ENCODE measurements around the gene RIMOC1.
A peak's percentile ranks its signal among the peaks of the same experiment; 100 is the strongest.

Gene RIMOC1

DNA sequence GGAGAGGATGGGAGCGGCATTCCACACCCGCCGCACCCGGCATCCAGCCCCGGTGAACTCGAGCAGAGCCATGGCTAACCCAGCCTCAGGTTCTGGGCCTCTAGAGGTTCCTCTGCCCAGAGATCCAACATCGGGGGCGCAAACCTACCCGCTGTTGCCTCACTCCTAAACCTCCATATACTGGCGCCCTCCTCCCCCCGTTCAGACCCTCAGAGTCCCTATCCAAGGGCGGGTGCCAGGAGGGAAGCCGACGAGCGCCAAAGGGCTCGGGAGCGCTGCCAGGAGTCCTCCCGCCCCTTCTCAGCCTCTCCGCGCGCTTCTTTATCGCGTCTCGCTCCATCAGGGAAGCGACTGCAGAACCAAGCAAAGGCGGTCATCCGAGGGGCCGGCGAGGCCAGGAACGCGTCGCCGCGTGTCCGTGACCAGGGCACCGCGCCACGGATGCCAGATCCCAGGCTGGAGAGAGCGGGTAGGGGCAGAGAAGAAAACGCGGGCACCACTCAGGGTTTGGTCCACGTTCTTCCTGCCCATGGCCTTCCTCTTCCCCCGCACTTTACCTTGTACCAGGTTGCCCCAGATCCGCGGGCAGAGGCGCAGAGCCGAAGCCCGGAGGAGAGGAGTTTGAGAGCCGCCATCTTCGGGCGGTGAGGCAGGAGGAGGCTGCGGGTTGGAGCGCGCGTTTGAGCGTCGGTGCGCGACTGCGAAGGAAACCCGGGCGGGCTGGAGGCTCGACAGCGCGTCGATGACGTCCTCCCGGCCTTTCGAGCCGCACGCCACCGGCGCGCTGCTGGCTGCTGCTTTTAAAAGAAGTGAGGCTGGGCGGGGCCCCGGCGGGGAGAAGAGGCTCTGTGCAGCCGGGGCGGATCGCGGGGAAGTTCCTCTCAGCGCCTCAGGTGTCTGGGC lies 34.2 kb upstream of the RIMOC1 start, which contains the start of gene OXCT1:
Gene OXCT1, minus strand, starts transcription at position 702 of the 903 bp plus-strand sequence. Its CDS starts 67 bp downstream, at position 635.
- TF ChIP-seq, protein P1, sequence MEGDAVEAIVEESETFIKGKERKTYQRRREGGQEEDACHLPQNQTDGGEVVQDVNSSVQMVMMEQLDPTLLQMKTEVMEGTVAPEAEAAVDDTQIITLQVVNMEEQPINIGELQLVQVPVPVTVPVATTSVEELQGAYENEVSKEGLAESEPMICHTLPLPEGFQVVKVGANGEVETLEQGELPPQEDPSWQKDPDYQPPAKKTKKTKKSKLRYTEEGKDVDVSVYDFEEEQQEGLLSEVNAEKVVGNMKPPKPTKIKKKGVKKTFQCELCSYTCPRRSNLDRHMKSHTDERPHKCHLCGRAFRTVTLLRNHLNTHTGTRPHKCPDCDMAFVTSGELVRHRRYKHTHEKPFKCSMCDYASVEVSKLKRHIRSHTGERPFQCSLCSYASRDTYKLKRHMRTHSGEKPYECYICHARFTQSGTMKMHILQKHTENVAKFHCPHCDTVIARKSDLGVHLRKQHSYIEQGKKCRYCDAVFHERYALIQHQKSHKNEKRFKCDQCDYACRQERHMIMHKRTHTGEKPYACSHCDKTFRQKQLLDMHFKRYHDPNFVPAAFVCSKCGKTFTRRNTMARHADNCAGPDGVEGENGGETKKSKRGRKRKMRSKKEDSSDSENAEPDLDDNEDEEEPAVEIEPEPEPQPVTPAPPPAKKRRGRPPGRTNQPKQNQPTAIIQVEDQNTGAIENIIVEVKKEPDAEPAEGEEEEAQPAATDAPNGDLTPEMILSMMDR (IDR thresholded peaks at IDR 0.05; ENCODE audit: low read depth, low read length) = no peak
- H3K4me3 ChIP-seq (ENCODE audit: low read depth, low read length) = peak within 1 kb of the TSS; percentile 70

DNA sequence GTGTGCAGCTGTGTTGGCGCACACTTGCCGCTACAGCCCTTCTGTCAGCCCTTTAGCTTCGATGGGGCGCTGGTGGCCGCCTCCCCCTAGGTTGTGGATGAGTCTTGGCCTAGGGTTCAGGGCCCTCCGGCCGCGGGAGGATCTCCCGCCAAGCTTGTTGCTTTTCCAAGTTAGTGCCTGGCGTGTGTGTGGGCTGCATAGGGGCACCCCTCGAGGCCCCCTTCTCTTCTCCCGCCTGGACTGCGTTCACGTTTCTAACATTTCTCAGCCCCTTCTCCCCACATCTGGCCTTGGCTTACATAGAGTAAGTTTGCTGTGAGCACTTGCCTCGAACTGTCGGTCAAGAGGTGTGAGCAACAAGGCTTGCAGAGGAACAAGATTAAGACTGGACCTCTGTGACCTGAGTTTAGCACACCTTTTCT lies 33.5 kb upstream of the RIMOC1 start:
- TF ChIP-seq, protein P1 (IDR thresholded peaks at IDR 0.05; ENCODE audit: low read depth, low read length) = no peak
- peak overlapping the region; percentile 70 for H3K4me3 ChIP-seq (ENCODE audit: low read depth, low read length)

DNA sequence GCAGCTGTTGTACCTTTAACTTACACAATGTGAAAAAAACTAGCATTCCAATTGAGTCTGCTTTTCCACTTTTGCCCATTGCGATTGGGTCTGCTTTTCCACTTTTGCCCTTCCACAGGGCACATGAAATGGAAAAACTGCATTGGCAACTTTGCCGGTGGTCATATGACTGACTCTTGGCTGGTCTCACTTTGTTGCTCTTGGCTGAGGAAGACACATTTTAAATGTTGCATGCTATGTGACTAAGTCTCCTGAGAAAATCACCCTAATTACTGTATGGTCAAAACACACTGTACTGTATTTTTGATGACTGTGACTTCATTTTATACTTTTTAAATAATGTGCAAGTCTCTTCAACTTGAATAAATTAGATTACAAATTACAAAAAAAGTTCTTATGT lies 32.3 kb upstream of the RIMOC1 start:
- no peak overlapping the region for H3K4me3 ChIP-seq (ENCODE audit: low read depth, low read length)
- TF ChIP-seq, protein P1 (IDR thresholded peaks at IDR 0.05; ENCODE audit: low read depth, low read length) = no peak

DNA sequence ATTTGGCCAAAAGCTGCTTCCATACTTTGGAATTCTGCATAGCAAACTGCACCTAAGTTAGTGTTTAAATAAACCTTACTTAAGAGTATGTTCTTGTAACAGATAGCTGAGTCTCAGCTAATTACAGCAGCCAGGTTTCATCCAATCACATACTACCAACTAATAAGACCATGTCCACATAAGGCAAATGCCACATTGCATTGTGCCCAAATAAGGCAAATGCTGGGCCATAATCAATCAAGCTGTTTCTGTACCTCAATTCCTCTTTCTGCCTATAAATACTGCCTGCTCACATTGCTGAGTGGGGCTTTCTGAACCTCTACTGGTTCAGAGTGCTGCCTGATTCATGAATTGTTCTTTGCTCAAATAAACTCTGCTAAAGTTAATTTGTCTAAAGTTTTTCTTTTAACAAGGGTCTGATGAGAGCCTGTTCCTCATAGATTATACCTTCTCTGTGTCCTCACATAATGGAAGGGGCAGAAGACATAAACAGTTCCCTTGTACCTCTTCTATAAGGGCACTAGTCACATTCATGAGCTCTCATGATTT lies 29.6 kb upstream of the RIMOC1 start:
- TF ChIP-seq, protein P1 (IDR thresholded peaks at IDR 0.05; ENCODE audit: low read depth, low read length) = no peak
- H3K4me3 ChIP-seq (ENCODE audit: low read depth, low read length) = no peak overlapping the region

DNA sequence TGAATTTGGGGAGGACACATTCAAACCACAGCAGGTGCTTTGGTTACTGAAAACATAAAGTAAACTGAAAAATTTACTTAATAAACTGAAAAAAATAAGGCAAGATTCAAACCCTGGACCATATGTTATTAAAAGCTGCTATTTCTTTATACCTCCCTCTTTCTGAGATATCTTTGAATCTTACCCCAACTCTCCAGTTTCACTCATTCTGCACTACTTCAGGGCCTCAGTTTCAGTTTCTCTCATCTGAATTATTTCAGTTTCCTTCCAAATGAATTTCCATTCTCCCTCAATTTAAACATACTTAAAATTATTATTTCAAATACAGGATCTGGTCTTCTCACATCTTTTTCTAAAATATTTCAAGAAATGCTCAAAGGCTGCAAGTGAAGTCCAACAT lies 29.0 kb upstream of the RIMOC1 start:
- TF ChIP-seq, protein P1 (IDR thresholded peaks at IDR 0.05; ENCODE audit: low read depth, low read length) = no peak
- H3K4me3 ChIP-seq (ENCODE audit: low read depth, low read length) = no peak overlapping the region

DNA sequence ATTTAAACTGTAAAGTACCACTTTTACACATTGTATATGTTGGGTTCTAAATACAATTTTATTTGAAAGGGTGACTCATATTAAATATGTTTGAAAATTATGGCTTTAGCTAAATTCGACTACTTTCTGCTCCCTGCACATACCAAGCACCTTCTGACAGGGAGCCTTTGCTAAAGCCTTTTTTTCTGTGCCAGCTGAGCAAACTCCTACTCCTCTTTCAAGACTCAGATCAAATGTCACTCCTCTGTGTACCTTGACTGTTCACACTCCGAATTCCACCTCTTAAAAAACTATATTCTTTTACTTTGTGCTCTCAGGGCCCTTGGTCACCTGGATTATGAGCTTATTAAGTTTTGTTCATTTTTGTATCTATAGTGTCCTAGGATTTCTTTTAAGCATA lies 27.5 kb upstream of the RIMOC1 start:
- H3K4me3 ChIP-seq (ENCODE audit: low read depth, low read length) = no peak overlapping the region
- TF ChIP-seq, protein P1 (IDR thresholded peaks at IDR 0.05; ENCODE audit: low read depth, low read length) = no peak

DNA sequence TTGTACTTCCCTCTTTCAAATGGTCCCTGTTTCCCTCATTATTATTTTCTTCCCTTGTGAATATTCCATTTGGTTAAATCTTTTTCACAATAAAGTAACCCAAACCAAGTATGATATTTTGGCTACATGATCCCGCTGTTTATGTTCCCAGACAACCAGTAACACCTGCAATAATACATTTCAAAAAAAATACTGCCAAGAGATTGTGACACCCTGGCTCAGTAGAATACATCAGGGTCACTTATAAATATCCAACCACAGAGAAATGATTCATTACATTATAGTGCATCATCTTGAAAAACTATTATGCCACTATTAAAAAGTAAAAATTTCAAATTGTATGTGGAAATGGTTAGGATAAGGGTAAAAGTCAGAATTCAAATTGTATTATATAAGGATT lies 26.7 kb upstream of the RIMOC1 start:
- TF ChIP-seq, protein P1 (IDR thresholded peaks at IDR 0.05; ENCODE audit: low read depth, low read length) = no peak
- H3K4me3 ChIP-seq (ENCODE audit: low read depth, low read length) = no peak overlapping the region
